ENCODE measurements around the gene ERMARD. TPM values are rescaled to one million over a fixed set of nuclear protein-coding genes. Genes with fewer than 3 reads are reported as not detected.

The ERMARD gene
- total RNA-seq, 1 donor from 2014 or later, result 9.4 TPM

DNA sequence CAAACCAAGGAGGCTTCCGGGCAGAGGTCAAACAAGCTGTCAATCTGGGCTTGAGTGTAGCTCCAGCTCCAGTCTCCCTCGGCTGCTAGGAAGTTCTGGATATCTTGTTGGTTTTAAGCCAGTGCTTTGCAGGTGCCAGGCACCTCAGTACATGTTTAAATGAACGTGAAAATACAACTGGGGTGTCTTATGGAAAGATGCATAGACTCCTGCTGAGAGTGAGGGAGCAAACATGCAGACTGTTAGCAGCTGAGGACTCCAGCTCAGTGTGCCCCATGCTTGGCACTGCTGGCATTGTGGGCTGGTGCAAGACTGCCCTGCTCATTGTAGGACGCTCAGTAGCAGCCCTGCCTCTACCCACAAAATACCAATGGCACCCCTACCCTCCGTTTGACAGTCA, 28.5 kb downstream of the ERMARD start:
- intact Hi-C loops (cut with micrococcal nuclease), result no loop called here
- no peak for ATAC-seq
- DNase-seq, result no peak

- intact Hi-C loops (cut with micrococcal nuclease), result no loop called here
- DNase-seq, result no peak
Observed at GRCh38 chr6:169780571-169781091, 29.2 kb downstream of the ERMARD start.

DNA sequence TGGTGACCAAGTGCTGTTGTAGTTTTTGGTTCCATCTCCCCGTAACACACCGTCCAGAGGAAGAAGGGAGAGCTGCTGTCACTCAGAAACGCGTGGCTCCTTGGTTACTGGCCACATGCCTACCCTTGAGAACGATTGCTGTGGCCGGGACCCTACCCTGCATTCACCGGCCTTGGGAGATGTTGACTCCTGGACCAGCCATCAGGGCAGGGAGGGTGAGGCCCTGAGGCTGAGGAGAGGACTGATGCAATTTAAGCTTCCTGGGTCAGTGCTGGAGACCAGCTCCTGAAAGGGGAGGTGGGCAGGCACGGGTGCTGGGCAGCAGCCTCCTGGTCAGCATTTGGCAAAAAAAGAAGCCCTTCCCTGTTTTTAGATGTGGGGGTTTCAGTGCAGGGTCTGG, 31.5 kb downstream of the ERMARD start:
- DNase-seq (no peak), ATAC-seq (no peak)
- intact Hi-C loops (cut with micrococcal nuclease), result no loop called here

More at GRCh38 chr6:169780571-169781091, 29.2 kb downstream of the ERMARD start:
- no peak for ATAC-seq

DNA sequence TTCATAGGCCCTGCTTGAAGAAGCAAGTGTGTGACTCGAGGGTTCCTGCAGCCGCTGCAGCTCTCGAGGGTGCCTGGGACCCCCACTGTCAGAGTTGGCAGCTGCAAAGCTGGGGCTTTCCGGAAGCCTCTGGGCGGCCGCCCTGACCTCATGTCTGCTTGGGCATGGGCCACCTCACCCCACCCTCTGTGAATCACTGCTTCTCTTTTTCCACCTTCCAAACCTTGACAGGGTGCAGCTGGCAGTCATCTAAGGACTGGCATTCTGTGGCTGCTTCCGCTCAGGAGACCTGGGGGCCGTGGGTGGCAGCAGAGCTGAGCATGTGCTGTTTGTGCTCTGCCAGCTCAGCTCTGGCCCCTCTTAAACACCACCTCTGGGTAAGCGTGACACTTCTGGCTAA, 32.0 kb downstream of the ERMARD start:
- ATAC-seq (no peak), DNase-seq (no peak)
- intact Hi-C loops (cut with micrococcal nuclease), result no loop called here

- intact Hi-C loops (cut with micrococcal nuclease), result no loop called here
- DNase-seq (no peak), ATAC-seq (no peak)
Observed at GRCh38 chr6:169783971-169784820, 32.8 kb downstream of the ERMARD start.

GRCh38 chr6:169784821-169785340, 33.5 kb downstream of the ERMARD start:
- ATAC-seq, result no peak
- DNase-seq, result no peak
- intact Hi-C loops (cut with micrococcal nuclease), result no loop called here

GRCh38 chr6:169785566-169785965, 34.1 kb downstream of the ERMARD start:
- ATAC-seq (no peak), DNase-seq (no peak)
- intact Hi-C loops (cut with micrococcal nuclease), result no loop called here

- intact Hi-C loops (cut with micrococcal nuclease), result no loop called here
- ATAC-seq (no peak), DNase-seq (no peak)
Observed at GRCh38 chr6:169786349-169786748, 34.9 kb downstream of the ERMARD start.

DNA sequence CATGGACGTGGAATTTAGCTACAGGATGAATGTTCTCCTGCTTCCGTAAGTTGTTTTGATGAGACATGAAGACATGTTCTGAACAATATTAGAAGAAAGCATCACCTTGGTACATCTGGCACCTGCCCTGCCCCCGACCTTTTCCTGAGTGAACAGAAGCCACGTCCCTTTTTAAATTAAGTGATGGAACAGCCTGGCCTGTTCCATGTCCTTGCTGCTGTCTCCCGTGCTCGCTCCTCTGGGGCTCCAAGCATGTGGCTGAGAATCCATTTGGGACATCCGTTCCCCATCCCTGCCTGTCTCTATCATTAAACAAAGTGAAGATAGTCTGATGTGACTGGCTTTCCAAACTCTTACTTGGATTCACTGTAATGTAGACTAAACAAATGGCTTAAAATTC, 36.4 kb downstream of the ERMARD start:
- intact Hi-C loops (cut with micrococcal nuclease), result no loop called here
- no peak for DNase-seq
- no peak for ATAC-seq

GRCh38 chr6:169788809-169789145, 37.4 kb downstream of the ERMARD start:
- ATAC-seq (no peak), DNase-seq (no peak)
- intact Hi-C loops (cut with micrococcal nuclease), result no loop called here

GRCh38 chr6:169789146-169789943, 37.9 kb downstream of the ERMARD start:
- intact Hi-C loops (cut with micrococcal nuclease), result no loop called here
- DNase-seq, result no peak
- ATAC-seq, result no peak

DNA sequence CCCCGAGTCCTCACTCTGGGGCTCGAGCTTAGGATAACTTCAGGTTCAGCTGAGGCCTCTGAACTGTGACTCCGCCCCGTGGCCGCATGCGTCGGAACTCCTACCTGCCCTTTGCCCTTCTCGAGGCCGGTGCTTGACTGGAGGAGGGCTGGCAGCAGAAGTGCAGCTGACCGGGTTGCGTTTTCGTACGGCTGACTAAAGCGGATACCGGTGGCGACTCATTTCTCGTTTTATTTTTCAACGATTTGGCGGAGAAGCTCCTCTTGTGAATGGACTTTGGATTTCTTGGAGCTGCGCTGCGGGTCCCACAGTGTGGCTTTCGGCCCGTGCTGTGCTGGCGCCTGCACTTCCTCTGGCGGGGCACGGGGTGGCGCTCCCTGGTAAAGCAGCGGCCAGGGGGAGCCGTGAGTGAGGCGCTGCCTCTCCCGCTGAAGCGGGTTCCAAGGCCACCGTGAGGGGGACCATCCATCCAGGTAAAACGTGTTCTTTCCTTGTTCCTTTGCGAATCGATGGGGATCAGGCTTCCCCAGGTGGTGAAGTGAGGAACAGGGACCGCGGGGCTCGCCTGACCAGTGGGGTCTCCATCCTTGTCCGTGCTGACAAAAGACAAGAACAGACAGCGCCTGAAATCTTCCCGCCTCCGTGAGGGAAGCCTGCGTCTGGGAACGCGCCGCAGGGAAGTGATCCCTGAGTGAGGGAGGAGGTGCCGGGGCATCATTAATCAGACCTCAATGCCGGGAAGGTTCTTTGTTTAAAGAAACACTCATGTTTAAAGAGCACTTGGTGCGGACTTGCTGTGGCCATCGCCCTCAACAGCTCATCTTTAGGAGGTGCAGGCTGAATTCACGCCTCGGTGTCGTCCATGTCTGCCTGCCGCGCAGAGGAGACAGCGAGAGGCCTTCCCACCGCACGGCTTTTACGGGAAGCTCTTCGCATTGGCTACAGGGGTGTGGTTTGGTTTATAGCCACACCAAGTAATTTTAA, 38.8 kb downstream of the ERMARD start:
- intact Hi-C loops (cut with micrococcal nuclease), result no loop called here
- DNase-seq (peak; percentile 79), ATAC-seq (peak; percentile 99)

- ATAC-seq (no peak), DNase-seq (no peak)
- intact Hi-C loops (cut with micrococcal nuclease), result no loop called here
Observed at GRCh38 chr6:169791721-169792131, 40.3 kb downstream of the ERMARD start.

DNA sequence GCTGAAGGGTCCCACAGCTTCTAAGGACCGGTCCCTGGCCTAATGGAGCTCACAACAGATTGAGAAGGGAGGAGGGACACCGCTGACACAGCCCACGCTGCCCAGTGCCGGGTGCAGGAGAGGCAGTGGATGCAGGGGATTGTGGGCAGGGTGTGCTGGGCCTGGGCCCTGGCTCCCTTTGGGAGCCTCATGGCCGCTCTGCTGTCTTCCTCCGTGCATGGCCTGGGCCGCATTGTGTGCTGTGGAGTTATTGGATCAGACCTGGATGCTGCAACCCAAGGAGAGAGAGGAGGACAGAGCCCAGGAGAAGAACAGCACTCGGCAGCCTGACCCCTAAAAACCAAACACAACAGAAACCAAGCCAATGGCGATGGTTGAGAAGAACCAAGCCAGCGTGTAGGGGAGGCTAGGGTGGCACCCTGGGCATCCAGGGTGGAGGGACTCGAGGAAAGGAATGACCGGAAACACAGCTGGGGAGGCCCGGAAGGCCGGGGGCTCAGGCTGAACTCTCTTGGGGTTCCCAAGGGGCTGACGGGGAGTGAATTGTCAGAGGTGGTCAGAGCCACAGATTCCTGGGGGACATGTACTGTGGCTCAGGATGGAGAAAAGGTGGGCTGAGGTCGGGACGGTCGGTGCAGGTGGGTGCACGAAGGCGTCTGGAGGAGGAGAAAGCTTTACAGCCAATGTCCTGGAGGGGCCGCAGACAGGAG, 41.0 kb downstream of the ERMARD start:
- intact Hi-C loops (cut with micrococcal nuclease), result no loop called here
- DNase-seq, result no peak
- ATAC-seq, result no peak

- no peak for ATAC-seq
- no peak for DNase-seq
- intact Hi-C loops (cut with micrococcal nuclease), result no loop called here
Observed at GRCh38 chr6:169793408-169793807, 42.0 kb downstream of the ERMARD start.

DNA sequence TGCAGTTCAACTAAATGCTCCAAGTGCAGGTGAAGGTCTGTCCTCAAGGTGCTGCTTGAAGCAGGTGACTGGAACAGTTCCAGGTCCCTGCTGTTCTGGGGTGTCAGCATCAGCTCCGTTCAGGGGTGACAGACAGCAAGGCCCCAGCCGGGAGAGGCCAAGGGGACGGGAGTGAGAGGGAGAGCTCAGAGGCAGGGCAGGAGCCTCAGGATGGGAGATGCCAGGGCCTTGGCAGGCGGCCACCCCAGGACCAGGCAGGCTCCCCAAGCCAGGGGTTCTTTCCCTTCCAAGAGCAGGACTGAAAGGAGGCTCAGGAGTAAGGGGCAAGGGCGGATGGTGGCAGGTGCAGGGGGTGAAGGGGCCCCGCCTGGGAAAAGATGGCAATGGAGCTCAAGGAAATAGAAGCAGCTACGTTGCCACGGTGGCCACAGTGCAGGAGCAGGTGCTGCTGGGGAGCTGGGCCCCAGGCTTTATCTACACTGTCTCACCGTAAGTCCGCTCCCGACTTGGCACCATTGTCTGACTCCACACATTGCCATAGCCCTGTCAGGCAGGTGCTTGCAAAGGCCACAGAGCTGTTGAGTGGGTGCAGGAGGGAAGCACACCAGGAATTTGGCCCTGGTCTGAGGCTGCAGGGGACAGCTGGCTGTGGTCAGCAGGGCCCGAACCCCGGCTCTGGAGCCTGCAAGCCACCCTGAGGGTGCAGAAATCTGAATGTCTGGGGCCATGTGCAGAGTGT, 43.1 kb downstream of the ERMARD start:
- ATAC-seq, result no peak
- intact Hi-C loops (cut with micrococcal nuclease), result no loop called here
- DNase-seq, result no peak

- intact Hi-C loops (cut with micrococcal nuclease), result no loop called here
- ATAC-seq, result no peak
Observed at GRCh38 chr6:169795196-169795595, 43.8 kb downstream of the ERMARD start.

More at GRCh38 chr6:169795196-169795595, 43.8 kb downstream of the ERMARD start:
- no peak for DNase-seq
